Type B pancreatic cell (in vitro differentiated cells): Measurements from ENCODE around the gene DAPK2. TPM values are rescaled to one million over a fixed set of nuclear protein-coding genes. Genes with fewer than 3 reads are reported as not detected.
A peak's percentile ranks its signal among the peaks of the same experiment; 100 is the strongest.
"Not testable (repeated sequence)": the region's sequence is repeated elsewhere in the genome, so short reads cannot be mapped to it uniquely, and the experiment has no call there.

Experiments
- DNase-seq: peaks from one replicate; pipeline ENCODE4 v3.0.0; 2021; ENCODE audit warnings: mixed read lengths; ENCODE audit not compliant: unreplicated experiment; ENCODE audit errors: extremely low spot score
- H3K27ac Mint-ChIP-seq: 2 replicates; pipeline ENCODE4 v1.8.0; 2021; ENCODE audit warnings: mild to moderate bottlenecking, mixed read lengths
- H3K27me3 Mint-ChIP-seq: 2 replicates; pipeline ENCODE4 v1.8.0; 2021; ENCODE audit warnings: mixed read lengths
- H3K36me3 Mint-ChIP-seq: 2 replicates; pipeline ENCODE4 v1.8.0; 2021; ENCODE audit warnings: mixed read lengths
- H3K4me1 Mint-ChIP-seq: one replicate; pipeline ENCODE4 v1.8.0; 2021; ENCODE audit warnings: mixed read lengths; ENCODE audit not compliant: unreplicated experiment
- H3K4me3 Mint-ChIP-seq: 2 replicates; pipeline ENCODE4 v1.8.0; 2021; ENCODE audit warnings: mild to moderate bottlenecking, mixed read lengths
- H3K9me3 Mint-ChIP-seq: 2 replicates; pipeline ENCODE4 v1.8.0; 2021; ENCODE audit warnings: mixed read lengths
- total RNA-seq: library from RNA; stranded (reverse); gene quantifications from 2 replicates; pipeline ENCODE4 v1.2.1, GENCODE V29; 2021; ENCODE audit warnings: low replicate concordance
- TF ChIP-seq, protein P1 (sequence below): fragments of 200-600 bp; sonication (generic); conservative IDR thresholded peaks from 2 replicates; pipeline ENCODE4 v1.5.0; 2021; ENCODE audit warnings: antibody characterized with exemption, mild to moderate bottlenecking

Gene DAPK2
- total RNA-seq, 1 donor from 2014 or later: 5.0 TPM

DNA sequence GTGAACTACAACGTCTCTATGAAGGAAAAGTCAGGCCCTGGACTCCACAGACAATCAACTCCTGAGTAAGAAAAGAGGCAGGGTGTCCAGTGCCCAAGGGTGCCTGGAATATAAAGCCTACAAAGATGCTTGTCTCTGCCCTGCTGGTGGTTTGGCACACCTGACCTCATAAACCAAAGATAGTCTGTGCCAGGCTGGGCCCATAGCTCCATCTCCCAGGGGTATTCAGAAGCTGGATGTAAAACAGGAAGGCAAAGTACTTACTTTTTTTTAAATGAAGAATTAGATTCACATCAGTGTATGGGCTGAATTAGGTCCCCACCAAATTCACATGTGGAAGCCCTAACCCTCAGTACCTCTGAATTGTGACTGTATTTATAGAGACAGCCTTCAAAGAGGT, 146.0 kb downstream of the DAPK2 start:
- H3K4me3 Mint-ChIP-seq: no peak overlapping the region

DNA sequence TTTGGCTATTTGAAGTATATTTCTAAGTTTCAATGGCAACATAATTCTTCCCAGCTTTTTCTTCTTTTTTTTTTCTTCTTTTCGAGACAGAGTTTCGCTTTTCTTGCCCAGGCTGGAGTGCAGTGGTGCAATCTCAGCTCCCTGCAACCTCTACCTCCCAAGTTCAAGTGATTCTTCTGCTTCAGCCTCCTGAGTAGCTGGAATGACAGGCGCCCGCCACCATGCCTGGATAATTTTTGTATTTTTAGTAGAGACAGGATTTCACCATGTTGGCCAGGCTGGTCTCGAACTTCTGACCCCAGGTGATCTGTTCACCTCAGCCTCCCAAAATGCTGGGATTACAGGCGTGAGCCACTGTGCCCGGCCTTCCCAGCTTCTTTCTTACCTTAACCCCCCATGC, 146.7 kb downstream of the DAPK2 start:
- not testable (repeated sequence) for H3K27me3 Mint-ChIP-seq, DNase-seq, H3K4me3 Mint-ChIP-seq, H3K36me3 Mint-ChIP-seq, H3K9me3 Mint-ChIP-seq, H3K27ac Mint-ChIP-seq
- H3K4me1 Mint-ChIP-seq: peaks cover 20% of the 10 kb centered on the region

More for the DNA sequence above, 146.0 kb downstream of the DAPK2 start:
- peaks cover 20% of the 10 kb centered on the region for H3K4me1 Mint-ChIP-seq
- H3K27me3 Mint-ChIP-seq: peaks cover 3% of the 10 kb centered on the region
- H3K9me3 Mint-ChIP-seq: no peaks in the 10 kb centered on the region
- DNase-seq: no peak
- H3K27ac Mint-ChIP-seq: no peak overlapping the region
- TF ChIP-seq, protein P1, sequence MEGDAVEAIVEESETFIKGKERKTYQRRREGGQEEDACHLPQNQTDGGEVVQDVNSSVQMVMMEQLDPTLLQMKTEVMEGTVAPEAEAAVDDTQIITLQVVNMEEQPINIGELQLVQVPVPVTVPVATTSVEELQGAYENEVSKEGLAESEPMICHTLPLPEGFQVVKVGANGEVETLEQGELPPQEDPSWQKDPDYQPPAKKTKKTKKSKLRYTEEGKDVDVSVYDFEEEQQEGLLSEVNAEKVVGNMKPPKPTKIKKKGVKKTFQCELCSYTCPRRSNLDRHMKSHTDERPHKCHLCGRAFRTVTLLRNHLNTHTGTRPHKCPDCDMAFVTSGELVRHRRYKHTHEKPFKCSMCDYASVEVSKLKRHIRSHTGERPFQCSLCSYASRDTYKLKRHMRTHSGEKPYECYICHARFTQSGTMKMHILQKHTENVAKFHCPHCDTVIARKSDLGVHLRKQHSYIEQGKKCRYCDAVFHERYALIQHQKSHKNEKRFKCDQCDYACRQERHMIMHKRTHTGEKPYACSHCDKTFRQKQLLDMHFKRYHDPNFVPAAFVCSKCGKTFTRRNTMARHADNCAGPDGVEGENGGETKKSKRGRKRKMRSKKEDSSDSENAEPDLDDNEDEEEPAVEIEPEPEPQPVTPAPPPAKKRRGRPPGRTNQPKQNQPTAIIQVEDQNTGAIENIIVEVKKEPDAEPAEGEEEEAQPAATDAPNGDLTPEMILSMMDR: no peak
- H3K36me3 Mint-ChIP-seq: no peaks in the 10 kb centered on the region

DNA sequence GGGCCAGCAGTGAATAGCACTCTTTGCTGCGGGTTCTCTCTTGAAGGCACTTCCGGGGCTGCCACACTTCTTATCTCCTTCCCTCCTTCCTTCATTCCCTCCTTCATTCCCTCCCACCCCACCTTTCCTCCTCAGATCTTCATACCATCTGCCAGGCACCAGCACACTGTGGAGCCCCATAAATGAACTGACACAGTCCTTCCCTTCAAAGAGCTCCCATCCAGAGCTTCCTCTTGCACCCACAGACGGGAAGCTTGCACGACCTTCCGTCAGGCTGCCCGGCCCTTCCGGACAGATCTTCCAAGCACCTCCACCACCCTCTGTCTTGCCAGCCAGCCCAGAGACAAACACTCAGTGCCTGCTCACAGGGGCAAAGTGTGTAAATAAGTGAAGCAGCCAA, 147.1 kb downstream of the DAPK2 start:
- H3K4me3 Mint-ChIP-seq: no peak overlapping the region
- no peaks in the 10 kb centered on the region for H3K36me3 Mint-ChIP-seq
- TF ChIP-seq, protein P1: no peak
- no peak overlapping the region for H3K27ac Mint-ChIP-seq
- H3K4me1 Mint-ChIP-seq: peaks cover 20% of the 10 kb centered on the region
- no peak for DNase-seq
- peaks cover 3% of the 10 kb centered on the region for H3K27me3 Mint-ChIP-seq
- no peaks in the 10 kb centered on the region for H3K9me3 Mint-ChIP-seq

DNA sequence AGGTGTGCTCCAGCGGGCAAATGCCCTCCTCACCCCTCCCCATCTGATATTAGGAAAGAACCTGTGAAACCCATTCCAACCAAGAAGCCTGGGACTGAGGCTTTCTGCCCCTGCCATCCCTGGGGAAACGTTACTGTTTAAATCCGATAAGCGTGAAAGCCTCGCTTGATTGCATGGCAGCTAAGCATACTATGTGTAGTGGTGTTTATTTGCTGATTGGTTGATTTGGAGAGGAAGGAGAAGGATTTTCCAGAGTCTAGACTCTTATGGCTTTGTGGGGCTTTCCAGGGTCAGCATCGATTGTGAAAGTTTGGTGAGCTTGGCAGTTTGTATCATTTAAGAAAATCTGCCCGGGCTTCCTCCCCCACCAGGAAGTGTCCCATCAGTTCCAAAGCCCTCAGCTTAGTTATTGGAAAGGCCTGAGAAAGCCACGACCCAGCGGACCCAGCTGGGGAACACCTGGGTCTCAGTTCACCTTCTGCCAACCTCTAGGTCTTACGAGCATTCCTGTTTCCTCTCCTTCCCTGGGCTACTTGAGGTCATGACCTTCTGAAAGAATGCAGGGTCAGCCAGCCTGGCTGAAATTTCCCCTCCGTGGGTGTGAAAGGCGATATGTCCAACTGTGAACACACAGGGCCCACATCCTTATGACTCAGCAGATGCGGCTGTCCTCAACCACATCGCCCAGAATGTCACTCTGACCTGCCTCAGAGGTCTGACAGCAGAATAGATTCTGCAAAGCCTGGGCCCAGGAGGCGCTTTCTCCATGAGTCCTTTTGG, 149.8 kb downstream of the DAPK2 start:
- H3K4me1 Mint-ChIP-seq: peaks cover 20% of the 10 kb centered on the region
- H3K27ac Mint-ChIP-seq: peak overlapping the region; percentile 50
- no peaks in the 10 kb centered on the region for H3K36me3 Mint-ChIP-seq
- peaks cover 3% of the 10 kb centered on the region for H3K27me3 Mint-ChIP-seq
- H3K4me3 Mint-ChIP-seq: no peak overlapping the region
- TF ChIP-seq, protein P1: no peak
- DNase-seq: no peak
- no peaks in the 10 kb centered on the region for H3K9me3 Mint-ChIP-seq

DNA sequence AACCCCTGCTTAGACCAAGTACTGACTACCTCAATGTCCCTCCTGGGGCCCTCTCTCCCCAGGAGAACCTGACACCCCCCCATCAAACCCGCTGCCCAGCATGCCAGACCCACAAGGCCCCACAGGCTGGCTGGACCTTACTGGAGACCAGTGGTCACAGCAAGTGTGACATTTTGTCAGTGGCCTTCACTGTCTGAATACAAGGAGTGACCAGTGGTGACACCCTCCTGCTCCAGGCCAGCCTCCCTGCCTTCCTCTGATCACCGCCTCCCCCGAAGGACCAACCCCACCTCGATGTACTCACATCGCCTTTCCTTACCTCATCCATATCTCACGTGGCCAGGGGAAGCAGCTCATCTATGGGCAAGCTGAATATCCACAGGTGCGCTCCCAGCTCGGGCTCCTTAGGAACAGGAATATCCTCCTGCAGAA, 150.5 kb downstream of the DAPK2 start:
- TF ChIP-seq, protein P1: no peak
- no peak overlapping the region for H3K27ac Mint-ChIP-seq
- H3K4me1 Mint-ChIP-seq: peaks cover 20% of the 10 kb centered on the region
- no peaks in the 10 kb centered on the region for H3K36me3 Mint-ChIP-seq
- peaks cover 3% of the 10 kb centered on the region for H3K27me3 Mint-ChIP-seq
- no peaks in the 10 kb centered on the region for H3K9me3 Mint-ChIP-seq
- DNase-seq: no peak
- H3K4me3 Mint-ChIP-seq: no peak overlapping the region

DNA sequence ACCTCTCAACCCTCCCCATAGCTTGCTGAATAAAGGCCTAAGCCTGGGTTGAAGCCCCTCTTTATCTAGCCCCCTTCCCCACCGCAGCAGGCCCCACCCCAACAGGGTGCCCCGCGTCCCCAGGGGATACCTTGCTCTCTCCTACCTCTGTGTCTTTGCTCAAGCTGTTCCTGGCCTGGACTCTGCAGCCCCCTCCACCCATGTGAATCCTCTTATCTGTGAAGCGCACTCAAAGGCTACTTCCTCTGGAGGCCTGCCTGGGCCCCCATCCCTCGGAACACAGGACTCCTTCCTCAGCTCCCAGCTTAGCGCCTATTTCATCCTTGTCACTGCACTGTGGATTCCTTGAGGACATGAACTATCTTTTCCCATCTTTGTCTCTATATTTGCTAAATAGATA, 151.1 kb downstream of the DAPK2 start:
- DNase-seq: no peak
- Mint-ChIP-seq H3K27me3 (peaks cover 3% of the 10 kb centered on the region), H3K4me3 (no peak overlapping the region), H3K4me1 (peaks cover 17% of the 10 kb centered on the region), H3K9me3 (no peaks in the 10 kb centered on the region), H3K27ac (no peak overlapping the region), H3K36me3 (no peaks in the 10 kb centered on the region)
- TF ChIP-seq, protein P1: no peak
